MCF 10A (cell line): ENCODE data around the gene SEMA4D. TPM values are rescaled to one million over a fixed set of nuclear protein-coding genes. Genes with fewer than 3 reads are reported as not detected.

Experiments
- BruUV-seq: library from RNA; stranded (reverse); fragments of 400-500 nt; replicated peaks from 2 replicates; lab custom pipeline; 2021; lab: Mats Ljungman, UMichigan
- CTCF ChIA-PET: fragments of 300-600 bp; sonication (Branson Sonifier 250); formaldehyde crosslinking; extraction: SDS; loops from one replicate; lab custom pipeline; 2021; ENCODE audit warnings: antibody characterized with exemption, inconsistent platforms; lab: Yijun Ruan, JAX
- POLR2A ChIA-PET: fragments of 300-600, 350-650 bp; sonication (Branson Sonifier 250); formaldehyde crosslinking; extraction: SDS; loops from one replicate; lab custom pipeline; 2020; ENCODE audit warnings: antibody characterized with exemption, inconsistent platforms; lab: Yijun Ruan, JAX
- DNase-seq: peaks from one replicate; pipeline ENCODE4 v3.0.0-alpha.2; 2018; ENCODE audit not compliant: unreplicated experiment
- H3K27ac Mint-ChIP-seq: one replicate; pipeline ENCODE4 v1.8.0; 2022; ENCODE audit warnings: mild to moderate bottlenecking, low read depth, mixed read lengths; ENCODE audit not compliant: unreplicated experiment
- H3K27me3 Mint-ChIP-seq: one replicate; pipeline ENCODE4 v1.8.0; 2022; ENCODE audit warnings: mixed read lengths; ENCODE audit not compliant: insufficient read depth, unreplicated experiment
- H3K36me3 Mint-ChIP-seq: one replicate; pipeline ENCODE4 v1.8.0; 2022; ENCODE audit warnings: mild to moderate bottlenecking, moderate library complexity, mixed read lengths; ENCODE audit not compliant: insufficient read depth, unreplicated experiment
- H3K4me1 Mint-ChIP-seq: one replicate; pipeline ENCODE4 v1.8.0; 2022; ENCODE audit warnings: mixed read lengths; ENCODE audit not compliant: insufficient read depth, unreplicated experiment
- H3K4me3 Mint-ChIP-seq: one replicate; pipeline ENCODE4 v1.8.0; 2022; ENCODE audit warnings: mild to moderate bottlenecking, moderate library complexity, mixed read lengths; ENCODE audit not compliant: unreplicated experiment
- H3K9me3 Mint-ChIP-seq: one replicate; pipeline ENCODE4 v1.8.0; 2022; ENCODE audit warnings: mixed read lengths; ENCODE audit not compliant: unreplicated experiment
- CTCF ChIP-seq: fragments of 200-600 bp; IDR thresholded peaks from one replicate; pipeline ENCODE4 v1.8.0; 2022; ENCODE audit warnings: antibody characterized with exemption, mild to moderate bottlenecking; ENCODE audit not compliant: unreplicated experiment
- intact Hi-C: fragments of 100-400 bp; cut with micrococcal nuclease; formaldehyde crosslinking; loops from 2 replicates; pipeline ENCODE4 v1.14.1; 2022
- microRNA-seq: library from miRNA; unstranded; fragments of <30 nt; microRNA quantifications from one replicate; pipeline ENCODE4 v1.2.0, GENCODE V29; 2022
- total RNA-seq: library from RNA; stranded (reverse); gene quantifications from 2 replicates; pipeline ENCODE4 v1.2.3, GENCODE V29; 2022

Gene SEMA4D
- total RNA-seq, 1 experiment from 2014 or later, result 4.2 TPM

GRCh38 chr9:89312222-89312571 lies 185.7 kb downstream of the SEMA4D start:
- TF ChIP-seq CTCF, result no peak
- ChIA-PET POLR2A (interaction anchor here (0.6 to 2.1 kb wide), 6 partner anchors 11 to 924 kb away, joined by 3 to 10 read pairs (median 4); partner anchors contain the start of gene SPIN1), CTCF (interaction anchor here (0.6 to 0.9 kb wide), 2 partner anchors 237 to 238 kb away, joined by 3 to 7 read pairs; no protein-coding TSS in a partner anchor)
- Mint-ChIP-seq H3K27ac (peak overlapping the region; percentile 100), H3K4me1 (peaks cover 10% of the 10 kb centered on the region), H3K36me3 (peaks cover 24% of the 10 kb centered on the region), H3K4me3 (peak overlapping the region; percentile 91), H3K9me3 (no peaks in the 10 kb centered on the region), H3K27me3 (no peaks in the 10 kb centered on the region)
- BruUV-seq, result no TSS peak
- peak; percentile 48 for DNase-seq
- intact Hi-C loops, result no loop called here

- peaks cover 28% of the 10 kb centered on the region for H3K36me3 Mint-ChIP-seq
- POLR2A ChIA-PET, result interaction anchor here (1.0 to 2.1 kb wide), 6 partner anchors 9 to 924 kb away, joined by 4 to 12 read pairs (median 6); partner anchors contain the start of gene SPIN1
- DNase-seq, result peak; percentile 20
- H3K27me3 Mint-ChIP-seq, result no peaks in the 10 kb centered on the region
- H3K4me1 Mint-ChIP-seq, result peaks cover 10% of the 10 kb centered on the region
- BruUV-seq, result TSS peak; percentile 54
- H3K9me3 Mint-ChIP-seq, result no peaks in the 10 kb centered on the region
- peak overlapping the region; percentile 100 for H3K27ac Mint-ChIP-seq
- CTCF ChIA-PET, result interaction anchor here (0.5 to 0.9 kb wide), 2 partner anchors 226 to 237 kb away, joined by 3 to 7 read pairs; no protein-coding TSS in a partner anchor
- TF ChIP-seq CTCF, result no peak
- intact Hi-C loops, result no loop called here
- H3K4me3 Mint-ChIP-seq, result peak overlapping the region; percentile 91
These were observed 186.3 kb downstream of the SEMA4D start for GRCh38 chr9:89311346-89312221.

Small RNA genes lying within 50 kb of the gene (microRNA-seq; reads per million reads assigned to microRNA genes)
- 0.40 reads per million for gene MIR3153

Other genes starting within 250 kb of the SEMA4D start
- gene CKS2, start 186.9 kb downstream of the SEMA4D start, total RNA-seq, result 82.2 and 90.4 TPM in 2 replicates
- 36.4 and 38.9 TPM in 2 replicates for gene SECISBP2, start 179.6 kb downstream of the SEMA4D start, total RNA-seq
- 0.69 TPM in 1 of 2 replicates, not detected in the other for gene GADD45G, start 106.9 kb upstream of the SEMA4D start, total RNA-seq